GM18499 (cell line): ENCODE data around the gene DBF4B.
"Not testable (repeated sequence)": the region's sequence is repeated elsewhere in the genome, so short reads cannot be mapped to it uniquely, and the experiment has no call there.

Source experiments
- ATAC-seq: cut with Tn5 transposase; IDR thresholded peaks from one replicate; pipeline ENCODE4 v1.9.1; 2021; ENCODE audit warnings: moderate number of reproducible peaks; ENCODE audit not compliant: insufficient read depth, unreplicated experiment

The DBF4B gene

DNA sequence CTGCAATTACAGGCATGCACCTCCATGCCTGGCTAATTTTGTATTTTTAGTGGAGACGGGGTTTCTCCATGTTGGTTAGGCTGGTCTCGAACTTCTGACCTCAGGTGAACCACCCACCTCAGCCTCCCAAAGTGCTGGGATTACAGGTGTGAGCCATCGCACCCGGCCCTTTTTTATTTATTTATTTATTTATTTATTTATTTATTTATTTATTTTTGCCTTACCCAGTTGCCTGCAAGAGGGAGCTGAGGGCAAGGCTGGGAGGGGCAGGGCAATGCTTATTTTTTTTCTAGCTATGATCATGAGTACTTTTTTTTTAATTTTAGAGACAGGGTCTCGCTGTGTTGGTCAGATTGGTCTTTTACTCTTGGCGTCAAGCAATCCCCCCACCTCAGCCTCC, 17.7 kb downstream of the DBF4B start:
- not testable (repeated sequence) for ATAC-seq

- no peak for ATAC-seq
These were observed 25.3 kb downstream of the DBF4B start for GRCh38 chr17:44733753-44734152.

DNA sequence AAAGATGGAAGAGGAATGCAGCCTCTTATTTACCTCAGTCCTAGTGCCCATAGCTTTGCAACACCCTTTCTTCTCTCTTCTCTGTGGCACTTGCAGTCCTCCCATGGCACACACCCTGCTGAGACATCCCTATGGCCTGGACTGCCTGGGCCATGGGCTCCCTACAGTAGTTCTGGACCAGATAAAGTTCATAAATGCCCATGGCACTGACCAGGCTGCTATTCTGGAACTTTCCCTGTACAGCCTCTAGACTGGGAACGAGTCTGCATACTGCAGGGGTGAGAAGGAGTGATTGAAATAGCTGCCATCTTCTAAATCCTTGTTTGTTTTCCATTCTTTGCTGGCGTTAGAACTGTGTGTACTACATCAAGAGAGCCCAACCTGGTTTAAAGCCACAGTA, 25.8 kb downstream of the DBF4B start:
- no peak for ATAC-seq

GRCh38 chr17:44736551-44737240, 28.2 kb downstream of the DBF4B start:
- no peak for ATAC-seq

GRCh38 chr17:44738214-44738906, 29.9 kb downstream of the DBF4B start:
- no peak for ATAC-seq

DNA sequence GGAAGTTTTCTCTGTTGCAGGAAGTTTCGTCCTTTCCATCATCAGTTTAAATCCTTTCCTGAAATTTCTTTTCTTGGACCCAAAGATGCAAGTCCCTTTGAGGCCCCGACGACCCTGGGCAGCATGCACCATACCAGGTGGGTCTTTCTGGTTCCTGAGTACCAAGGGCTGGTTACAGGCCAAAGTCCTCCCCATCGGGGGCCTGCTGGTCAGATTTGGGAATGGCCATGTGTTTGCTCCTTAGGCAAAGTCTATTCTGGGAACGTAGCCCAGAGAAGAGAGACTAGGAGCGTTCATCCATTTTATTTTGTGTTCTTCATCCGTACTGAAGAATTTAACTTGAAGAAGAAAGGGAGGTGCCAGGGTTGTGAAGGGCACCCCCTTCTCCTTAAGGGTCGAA, 32.9 kb downstream of the DBF4B start:
- ATAC-seq: no peak

- ATAC-seq: no peak
These were observed 36.8 kb downstream of the DBF4B start for GRCh38 chr17:44745301-44745700.

GRCh38 chr17:44745738-44746137, 37.3 kb downstream of the DBF4B start:
- not testable (repeated sequence) for ATAC-seq

GRCh38 chr17:44747566-44747965, 39.1 kb downstream of the DBF4B start:
- no peak for ATAC-seq

DNA sequence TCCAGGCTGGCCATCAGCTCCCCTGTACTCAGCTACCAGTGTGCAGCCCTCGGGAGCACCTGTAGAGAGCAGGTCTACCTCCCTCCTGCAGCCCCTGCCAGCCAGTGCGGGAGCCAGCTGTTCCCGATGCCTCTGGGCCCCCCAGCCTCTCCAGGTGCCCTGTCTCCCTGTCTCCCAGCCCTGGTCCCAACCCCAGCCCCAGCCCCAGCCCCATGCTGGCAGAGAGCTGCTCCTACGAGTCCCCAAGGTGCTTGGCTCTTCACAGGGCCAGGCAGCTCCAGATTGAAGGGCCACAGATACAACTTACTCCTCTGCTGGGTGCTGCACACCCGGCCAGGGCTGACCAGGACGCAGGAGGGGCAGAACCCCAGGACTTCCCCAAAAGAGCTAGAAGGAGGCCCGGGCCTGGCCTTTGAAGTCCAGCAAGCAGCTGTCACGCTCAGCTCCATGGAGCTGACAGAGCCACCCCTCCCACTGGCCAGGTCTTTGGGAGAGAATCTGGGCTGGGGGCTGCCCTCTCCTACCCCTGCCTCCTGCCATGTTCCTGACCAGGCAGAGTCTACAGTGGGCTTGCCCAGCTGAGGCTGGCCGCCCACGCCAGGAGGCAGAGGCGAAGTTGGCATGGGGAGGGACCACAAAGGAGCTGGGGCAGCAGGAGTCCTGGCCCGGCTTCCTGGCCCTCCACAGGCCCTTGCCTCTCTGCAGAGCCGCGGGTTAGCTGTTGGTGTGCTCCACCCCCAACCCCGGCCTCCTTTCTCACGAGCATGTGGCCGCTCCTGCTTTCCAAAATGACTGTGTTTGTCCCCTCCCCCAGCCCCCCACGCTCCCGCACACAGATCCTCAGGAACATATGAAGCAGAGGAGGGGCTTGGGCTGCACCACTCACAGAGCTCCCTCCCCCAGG, 40.9 kb downstream of the DBF4B start:
- no peak for ATAC-seq

DNA sequence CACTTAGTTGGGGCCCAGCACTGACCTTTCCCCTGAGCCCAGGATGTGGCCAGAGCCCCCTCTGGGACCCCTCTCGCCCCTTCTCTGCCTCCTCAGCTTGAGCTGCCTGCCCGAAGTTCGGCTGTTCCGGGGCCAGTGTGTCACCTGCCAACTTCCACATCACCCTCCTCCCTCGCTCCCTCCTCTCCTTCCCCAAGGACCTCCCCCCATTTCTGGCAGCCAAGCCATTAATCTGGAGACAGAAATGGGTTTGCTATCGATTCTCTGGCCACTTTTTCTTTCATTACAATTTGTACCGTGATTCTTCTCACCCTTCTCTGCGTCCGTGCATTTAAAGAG, 41.5 kb downstream of the DBF4B start:
- no peak for ATAC-seq

DNA sequence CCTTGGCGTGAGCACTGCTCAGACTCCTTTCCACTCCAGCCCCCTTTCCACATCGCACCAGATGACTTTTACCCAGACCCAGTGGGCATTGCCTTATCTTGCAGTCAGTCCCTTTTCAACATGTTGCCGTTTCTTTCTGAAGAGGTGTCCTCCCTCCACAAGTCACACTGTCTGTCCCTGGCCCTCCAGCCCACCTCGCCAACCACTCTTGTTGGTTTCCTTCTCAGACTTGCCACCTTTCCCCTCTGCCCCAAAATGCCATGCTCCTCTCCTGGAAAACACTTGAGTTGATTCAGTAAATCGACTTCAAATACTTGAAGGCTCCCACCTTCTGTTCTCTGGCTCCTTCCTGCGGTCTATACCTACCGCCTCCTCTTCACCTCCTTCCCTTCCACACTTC, 42.9 kb downstream of the DBF4B start:
- no peak for ATAC-seq

- ATAC-seq: no peak
These were observed 43.3 kb downstream of the DBF4B start for GRCh38 chr17:44751806-44752205.

DNA sequence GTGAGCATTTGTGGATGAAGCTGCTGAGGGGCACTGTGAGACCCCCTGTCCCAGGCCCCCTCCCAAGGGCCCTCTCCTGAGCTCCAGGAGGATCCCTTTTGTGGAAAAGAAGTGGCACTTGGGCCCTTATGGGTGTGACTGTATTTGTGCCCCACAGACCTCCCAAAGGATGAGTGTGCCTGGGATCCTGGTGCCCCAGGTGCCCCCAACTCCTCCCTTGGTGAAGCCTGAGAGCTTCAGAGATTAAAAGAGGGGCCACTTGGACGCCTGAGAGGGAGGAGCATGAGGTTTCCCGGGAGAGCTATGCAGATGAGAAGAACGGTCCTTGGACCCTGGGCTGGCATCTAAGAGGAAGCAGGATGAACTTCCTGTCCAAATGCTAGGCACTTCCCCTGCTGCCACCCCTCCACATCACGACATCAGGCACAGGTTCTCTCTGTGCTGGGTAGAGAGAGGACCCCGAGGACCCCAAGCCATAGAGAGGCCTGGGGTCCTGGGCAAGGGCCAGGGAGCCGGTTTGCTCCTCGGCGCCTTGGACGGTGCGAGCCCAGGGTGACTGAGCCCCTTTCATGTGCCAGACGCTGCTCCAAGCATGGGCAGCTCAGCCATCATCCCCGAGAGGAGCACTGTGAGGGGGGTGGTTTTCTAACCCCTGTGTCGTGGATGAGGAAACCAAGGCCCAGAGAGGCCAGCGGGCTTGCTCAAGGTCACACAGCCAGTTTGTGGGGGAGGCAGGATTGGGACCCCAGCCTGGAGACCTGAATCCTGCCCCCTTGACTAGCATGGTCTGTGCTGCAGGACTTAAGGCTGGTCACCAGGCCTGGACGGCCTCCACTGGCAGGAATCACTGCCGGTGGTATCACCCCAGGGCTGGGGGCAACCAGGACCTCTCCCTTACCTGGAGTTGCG, 44.7 kb downstream of the DBF4B start:
- ATAC-seq: no peak

GRCh38 chr17:44754276-44754675, 45.8 kb downstream of the DBF4B start:
- no peak for ATAC-seq

- not testable (repeated sequence) for ATAC-seq
These were observed 46.7 kb downstream of the DBF4B start for GRCh38 chr17:44755180-44755579.

DNA sequence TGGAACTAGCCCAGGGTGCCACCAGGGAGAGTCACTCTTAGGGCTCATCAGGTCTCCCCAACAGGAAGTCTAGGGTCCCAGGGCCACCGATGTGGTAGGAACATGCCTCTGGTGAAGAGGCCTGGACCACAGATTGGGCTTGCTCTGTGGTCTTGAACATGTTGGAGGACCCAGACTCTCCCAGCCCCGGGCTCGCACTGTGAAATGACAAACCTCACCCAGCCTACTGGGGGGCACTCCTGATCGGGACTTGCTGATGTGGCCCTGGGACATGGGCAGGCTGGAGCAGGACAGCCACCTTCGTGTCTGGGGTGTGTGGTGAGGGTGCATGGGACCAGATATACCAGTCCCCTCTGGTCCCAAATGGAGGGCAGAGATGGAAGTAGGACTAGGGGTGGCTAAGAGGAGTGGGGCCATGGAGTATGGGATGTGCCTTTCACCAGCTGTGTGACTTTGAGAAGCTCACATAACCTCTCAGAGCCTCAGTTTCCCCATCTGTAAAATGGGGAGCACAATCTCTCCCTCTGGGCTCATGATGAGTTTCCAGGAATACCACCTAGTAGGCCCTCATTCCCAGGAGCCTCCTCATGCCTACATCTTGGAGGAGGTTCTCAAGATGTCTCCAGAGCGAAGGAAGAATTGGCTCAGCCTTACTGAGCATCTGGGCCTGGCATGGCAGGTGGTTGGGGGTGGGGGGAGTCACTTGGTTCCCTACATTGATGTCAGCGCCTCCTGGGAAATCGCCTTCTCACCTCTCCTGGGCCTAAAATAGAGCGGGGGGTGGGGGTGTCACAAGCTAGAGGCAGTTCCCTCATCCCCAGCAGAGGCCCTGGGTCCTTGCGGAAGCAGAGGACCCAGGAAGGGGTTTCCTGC, 48.8 kb downstream of the DBF4B start:
- ATAC-seq: no peak

- no peak for ATAC-seq
These were observed 49.5 kb downstream of the DBF4B start for GRCh38 chr17:44757918-44758413.
